ENCODE measurements around the gene FTSJ3. TPM values are rescaled to one million over a fixed set of nuclear protein-coding genes. Genes with fewer than 3 reads are reported as not detected.
A peak's percentile ranks its signal among the peaks of the same experiment; 100 is the strongest.

FTSJ3 gene
- total RNA-seq, 1 experiment from 2014 or later = 36.9 TPM

DNA sequence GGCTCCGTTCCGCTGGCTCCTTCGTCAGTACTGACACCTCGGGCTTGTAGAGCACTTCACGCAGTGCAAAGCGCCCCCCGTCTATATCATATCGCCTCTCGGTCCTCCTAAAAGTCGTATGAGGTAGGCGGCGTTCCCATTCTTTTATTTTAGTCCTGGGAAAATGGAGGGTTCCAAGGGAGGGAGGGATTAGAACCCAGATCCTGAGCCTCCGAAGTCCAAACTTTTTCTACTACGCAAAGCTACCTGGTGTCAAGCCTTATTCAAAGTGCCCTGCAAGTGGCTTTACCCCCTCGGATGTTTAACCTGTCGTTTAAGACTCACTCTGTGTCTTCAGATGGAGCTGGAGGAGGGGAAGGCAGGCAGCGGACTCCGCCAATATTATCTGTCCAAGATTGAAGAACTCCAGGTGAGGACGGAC is 348 bp upstream of the FTSJ3 start:
- no peaks in the 10 kb centered on the region for H3K27me3 ChIP-seq (ENCODE audit: insufficient read depth, low read depth)
- peaks cover 18% of the 10 kb centered on the region for H3K4me1 ChIP-seq (replicated peaks; ENCODE audit: insufficient read depth)
- ChIA-PET POLR2A (ENCODE audit: unreplicated experiment) (interaction anchor here (0.5 to 0.7 kb wide), 3 partner anchors 21 to 295 kb away, joined by 3 to 7 read pairs (median 4); no protein-coding TSS in a partner anchor), CTCF (interaction anchor here (0.7 to 1.1 kb wide), 2 partner anchors 10 to 422 kb away, joined by 3 to 6 read pairs; no protein-coding TSS in a partner anchor)
- H3K9me2 ChIP-seq (ENCODE audit: insufficient read depth) = no peaks in the 10 kb centered on the region
- H3K36me3 ChIP-seq (ENCODE audit: low read depth) = peaks cover 39% of the 10 kb centered on the region
- peaks cover 51% of the 10 kb centered on the region for H3K79me2 ChIP-seq (ENCODE audit: low read depth)
- no peak for DNase-seq
- H3F3A ChIP-seq (ENCODE audit: insufficient read depth, low read depth) = peaks cover 45% of the 10 kb centered on the region
- no peaks in the 10 kb centered on the region for H3K9me3 ChIP-seq (ENCODE audit: insufficient read depth, low read depth)
- H3K4me3 ChIP-seq = peak overlapping the region; percentile 70
- H2AFZ ChIP-seq = peak overlapping the region; percentile 80
- peaks cover 10% of the 10 kb centered on the region for H4K20me1 ChIP-seq (ENCODE audit: insufficient read depth)
- intact Hi-C loops (cut with micrococcal nuclease; ENCODE audit: unreplicated experiment) = loop anchor here (1.0 to 2.0 kb wide), 3 partner anchors 11 to 53 kb away; partner anchors contain the start of gene DDX42
- BruUV-seq (replicated peaks) = no TSS peak
- peak overlapping the region; percentile 89 for H3K27ac ChIP-seq
- H3K4me2 ChIP-seq = peak overlapping the region; percentile 86
- TF ChIP-seq, protein P1, sequence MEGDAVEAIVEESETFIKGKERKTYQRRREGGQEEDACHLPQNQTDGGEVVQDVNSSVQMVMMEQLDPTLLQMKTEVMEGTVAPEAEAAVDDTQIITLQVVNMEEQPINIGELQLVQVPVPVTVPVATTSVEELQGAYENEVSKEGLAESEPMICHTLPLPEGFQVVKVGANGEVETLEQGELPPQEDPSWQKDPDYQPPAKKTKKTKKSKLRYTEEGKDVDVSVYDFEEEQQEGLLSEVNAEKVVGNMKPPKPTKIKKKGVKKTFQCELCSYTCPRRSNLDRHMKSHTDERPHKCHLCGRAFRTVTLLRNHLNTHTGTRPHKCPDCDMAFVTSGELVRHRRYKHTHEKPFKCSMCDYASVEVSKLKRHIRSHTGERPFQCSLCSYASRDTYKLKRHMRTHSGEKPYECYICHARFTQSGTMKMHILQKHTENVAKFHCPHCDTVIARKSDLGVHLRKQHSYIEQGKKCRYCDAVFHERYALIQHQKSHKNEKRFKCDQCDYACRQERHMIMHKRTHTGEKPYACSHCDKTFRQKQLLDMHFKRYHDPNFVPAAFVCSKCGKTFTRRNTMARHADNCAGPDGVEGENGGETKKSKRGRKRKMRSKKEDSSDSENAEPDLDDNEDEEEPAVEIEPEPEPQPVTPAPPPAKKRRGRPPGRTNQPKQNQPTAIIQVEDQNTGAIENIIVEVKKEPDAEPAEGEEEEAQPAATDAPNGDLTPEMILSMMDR (conservative IDR thresholded peaks at IDR 0.05) = no peak
- TF ChIP-seq EZH2 (IDR thresholded peaks at IDR 0.05; ENCODE audit: low read depth) = no peak

GRCh38 chr17:63826468-63827001 is 928 bp downstream of the FTSJ3 start:
- peaks cover 57% of the 10 kb centered on the region for H3K79me2 ChIP-seq (ENCODE audit: low read depth)
- TSS peak; percentile 61 for BruUV-seq (replicated peaks)
- TF ChIP-seq, protein P1 (conservative IDR thresholded peaks at IDR 0.05) = no peak
- no peak for TF ChIP-seq EZH2 (IDR thresholded peaks at IDR 0.05; ENCODE audit: low read depth)

DNA sequence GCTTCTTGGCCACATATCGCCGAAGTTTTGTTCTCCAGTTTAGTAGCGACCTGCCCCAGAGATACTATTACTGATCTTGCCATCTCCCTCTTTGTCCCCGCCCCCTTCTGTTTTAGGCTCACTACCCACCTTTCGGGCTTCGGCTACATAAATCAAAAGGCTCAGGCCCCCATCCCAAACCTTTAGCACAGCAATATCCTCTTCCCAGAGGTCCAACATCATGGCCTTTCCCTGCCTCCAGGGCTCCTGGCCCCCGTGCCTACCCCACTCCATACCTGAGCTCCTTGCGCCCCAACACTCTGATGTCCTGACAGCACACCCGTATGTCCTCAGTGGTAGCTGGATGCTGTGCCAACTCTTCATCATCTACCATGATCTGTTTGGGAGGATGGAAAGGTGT is 3.1 kb downstream of the FTSJ3 start:
- no TSS peak for BruUV-seq (replicated peaks)
- no peak overlapping the region for H3K4me3 ChIP-seq
- TF ChIP-seq EZH2 (IDR thresholded peaks at IDR 0.05; ENCODE audit: low read depth) = no peak
- TF ChIP-seq, protein P1 (conservative IDR thresholded peaks at IDR 0.05) = no peak
- H3K27ac ChIP-seq = no peak overlapping the region
- H3K9me2 ChIP-seq (ENCODE audit: insufficient read depth) = no peaks in the 10 kb centered on the region
- H4K20me1 ChIP-seq (ENCODE audit: insufficient read depth) = peaks cover 34% of the 10 kb centered on the region
- ChIA-PET POLR2A (ENCODE audit: unreplicated experiment) (no interaction called here), CTCF (no interaction called here)
- H3F3A ChIP-seq (ENCODE audit: insufficient read depth, low read depth) = peaks cover 41% of the 10 kb centered on the region
- intact Hi-C loops (cut with micrococcal nuclease; ENCODE audit: unreplicated experiment) = no loop called here
- H3K27me3 ChIP-seq (ENCODE audit: insufficient read depth, low read depth) = no peaks in the 10 kb centered on the region
- no peak for DNase-seq
- peaks cover 18% of the 10 kb centered on the region for H3K4me1 ChIP-seq (replicated peaks; ENCODE audit: insufficient read depth)
- no peak overlapping the region for H2AFZ ChIP-seq
- no peak overlapping the region for H3K4me2 ChIP-seq
- H3K79me2 ChIP-seq (ENCODE audit: low read depth) = peaks cover 48% of the 10 kb centered on the region
- H3K36me3 ChIP-seq (ENCODE audit: low read depth) = peaks cover 51% of the 10 kb centered on the region
- H3K9me3 ChIP-seq (ENCODE audit: insufficient read depth, low read depth) = no peaks in the 10 kb centered on the region

More at GRCh38 chr17:63826468-63827001, 928 bp downstream of the FTSJ3 start:
- no peaks in the 10 kb centered on the region for H3K9me2 ChIP-seq (ENCODE audit: insufficient read depth)
- H3K9me3 ChIP-seq (ENCODE audit: insufficient read depth, low read depth) = no peaks in the 10 kb centered on the region
- H2AFZ ChIP-seq = peak overlapping the region; percentile 80
- H3K27ac ChIP-seq = peak overlapping the region; percentile 89
- DNase-seq = peak in 1 of 2 experiments; percentile 21
- H3K4me2 ChIP-seq = peak overlapping the region; percentile 86
- H4K20me1 ChIP-seq (ENCODE audit: insufficient read depth) = peaks cover 20% of the 10 kb centered on the region
- no peaks in the 10 kb centered on the region for H3K27me3 ChIP-seq (ENCODE audit: insufficient read depth, low read depth)
- peaks cover 50% of the 10 kb centered on the region for H3K36me3 ChIP-seq (ENCODE audit: low read depth)
- peaks cover 18% of the 10 kb centered on the region for H3K4me1 ChIP-seq (replicated peaks; ENCODE audit: insufficient read depth)
- peak overlapping the region; percentile 70 for H3K4me3 ChIP-seq
- ChIA-PET CTCF (no interaction called here), POLR2A (ENCODE audit: unreplicated experiment) (interaction anchor here (0.7 kb wide), 2 partner anchors 13 to 84 kb away, joined by 4 to 7 read pairs; no protein-coding TSS in a partner anchor)
- H3F3A ChIP-seq (ENCODE audit: insufficient read depth, low read depth) = peaks cover 44% of the 10 kb centered on the region
- intact Hi-C loops (cut with micrococcal nuclease; ENCODE audit: unreplicated experiment) = loop anchor here (1.0 to 2.0 kb wide), 3 partner anchors 13 to 52 kb away; partner anchors contain the start of gene DDX42

All from PC-9 (cell line).